CD4-positive, alpha-beta T cell treated with Interleukin-12 subunit alpha and Interleukin-12 subunit beta, for 1 hour (primary cell): ENCODE data around the gene USH1G.
"Not testable (repeated sequence)": the region's sequence is repeated elsewhere in the genome, so short reads cannot be mapped to it uniquely, and the experiment has no call there.

ENCODE experiments used
- DNase-seq: peaks from one replicate; pipeline ENCODE4 v3.0.0-alpha.2; 2020

USH1G gene

GRCh38 chr17:74925242-74925641, 2.2 kb upstream of the USH1G start:
- no peak for DNase-seq

- DNase-seq, result no peak
These were observed 1.3 kb upstream of the USH1G start, which contains the start of gene OTOP2 for GRCh38 chr17:74924250-74924948. TSS of gene OTOP2 (plus strand) at chr17:74924273. CDS start at chr17:74924633, 360 bp downstream.

- peak; percentile 74 for DNase-seq
These were observed 639 bp upstream of the USH1G start for GRCh38 chr17:74923538-74924249.

GRCh38 chr17:74922172-74922571, 883 bp downstream of the USH1G start:
- DNase-seq, result no peak

- DNase-seq, result no peak
These were observed 1.3 kb downstream of the USH1G start for GRCh38 chr17:74921769-74922168.

GRCh38 chr17:74921026-74921681, 1.9 kb downstream of the USH1G start:
- no peak for DNase-seq

- no peak for DNase-seq
These were observed 2.4 kb downstream of the USH1G start for GRCh38 chr17:74920642-74921025.

- no peak for DNase-seq
These were observed 2.8 kb downstream of the USH1G start for GRCh38 chr17:74920306-74920620.

GRCh38 chr17:74919440-74920305, 3.4 kb downstream of the USH1G start:
- no peak for DNase-seq

- DNase-seq, result no peak
These were observed 4.1 kb downstream of the USH1G start for GRCh38 chr17:74918906-74919305.

GRCh38 chr17:74917430-74917829, 5.6 kb downstream of the USH1G start:
- DNase-seq, result no peak

GRCh38 chr17:74916851-74917199, 6.2 kb downstream of the USH1G start:
- DNase-seq, result no peak

- DNase-seq, result no peak
These were observed 6.8 kb downstream of the USH1G start for GRCh38 chr17:74916136-74916850.

GRCh38 chr17:74911423-74911822, 11.6 kb downstream of the USH1G start:
- DNase-seq, result not testable (repeated sequence)

GRCh38 chr17:74909097-74909496, 14.0 kb downstream of the USH1G start:
- DNase-seq, result not testable (repeated sequence)

- DNase-seq, result no peak
These were observed 16.0 kb downstream of the USH1G start for GRCh38 chr17:74907012-74907411.

- not testable (repeated sequence) for DNase-seq
These were observed 16.8 kb downstream of the USH1G start for GRCh38 chr17:74906214-74906793.

- DNase-seq, result no peak
These were observed 18.2 kb downstream of the USH1G start for GRCh38 chr17:74904687-74905409.

- DNase-seq, result no peak
These were observed 19.4 kb downstream of the USH1G start for GRCh38 chr17:74903671-74904070.

GRCh38 chr17:74903034-74903433, 20.0 kb downstream of the USH1G start:
- no peak for DNase-seq

GRCh38 chr17:74901353-74902135, 21.5 kb downstream of the USH1G start:
- no peak for DNase-seq
